ENCODE data around the gene TMEM150A. TPM values are rescaled to one million over a fixed set of nuclear protein-coding genes. Genes with fewer than 3 reads are reported as not detected.
A peak's percentile ranks its signal among the peaks of the same experiment; 100 is the strongest.

TMEM150A gene
- polyA plus RNA-seq, 1 donor from 2014 or later = 8.4 TPM

- Histone ChIP-seq H3K4me2 (ENCODE audit: low read length) (no peak overlapping the region), H3K27ac (ENCODE audit: low read length) (no peak overlapping the region), H3K27me3 (ENCODE audit: insufficient read depth, low read depth, low read length) (no peaks in the 10 kb centered on the region), H3K79me2 (replicated peaks; ENCODE audit: insufficient read depth, low read length) (peaks cover 5% of the 10 kb centered on the region), H3K36me3 (ENCODE audit: insufficient read depth, low read length) (no peaks in the 10 kb centered on the region), H4K20me1 (ENCODE audit: insufficient read depth) (no peaks in the 10 kb centered on the region), H3K9me2 (ENCODE audit: insufficient read depth, low read length) (no peaks in the 10 kb centered on the region), H3K4me3 (ENCODE audit: low read length) (peak overlapping the region; percentile 77), H2AFZ (ENCODE audit: low read depth, low read length) (no peak overlapping the region), H3F3A (ENCODE audit: insufficient read depth, low read length, poor library complexity, severe bottlenecking) (no peaks in the 10 kb centered on the region), H3K9me3 (ENCODE audit: low read length) (no peaks in the 10 kb centered on the region), H3K9ac (ENCODE audit: low read length) (peak overlapping the region; percentile 59)
- TF ChIP-seq EP300 (conservative IDR thresholded peaks at IDR 0.05; ENCODE audit: poor library complexity, severe bottlenecking) = no peak
- TF ChIP-seq CTCF (IDR thresholded peaks at IDR 0.05; ENCODE audit: poor library complexity, severe bottlenecking) = no peak
- no peak for TF ChIP-seq REST (IDR thresholded peaks at IDR 0.05; ENCODE audit: borderline replicate concordance)
- TF ChIP-seq EZH2 (IDR thresholded peaks at IDR 0.05; ENCODE audit: borderline replicate concordance, insufficient read depth, low read length, poor library complexity, severe bottlenecking) = no peak
- no peak for TF ChIP-seq TAF1 (IDR thresholded peaks at IDR 0.05; ENCODE audit: low read depth)
- no peak for TF ChIP-seq RAD21 (conservative IDR thresholded peaks at IDR 0.05)
- TF ChIP-seq SMC3 (conservative IDR thresholded peaks at IDR 0.05; ENCODE audit: poor library complexity) = no peak
- no peak for TF ChIP-seq POLR2AphosphoS5 (IDR thresholded peaks at IDR 0.05)
- no peak for TF ChIP-seq MXI1 (conservative IDR thresholded peaks at IDR 0.05; ENCODE audit: poor library complexity, severe bottlenecking)
Observed at GRCh38 chr2:85600951-85601770, 1.3 kb downstream of the TMEM150A start.

- Histone ChIP-seq H3K27ac (ENCODE audit: low read length) (no peak overlapping the region), H3F3A (ENCODE audit: insufficient read depth, low read length, poor library complexity, severe bottlenecking) (no peaks in the 10 kb centered on the region), H3K9me3 (ENCODE audit: low read length) (no peaks in the 10 kb centered on the region), H3K36me3 (ENCODE audit: insufficient read depth, low read length) (no peaks in the 10 kb centered on the region), H3K4me2 (ENCODE audit: low read length) (no peak overlapping the region), H3K4me3 (ENCODE audit: low read length) (no peak overlapping the region), H3K9ac (ENCODE audit: low read length) (no peak overlapping the region), H3K9me2 (ENCODE audit: insufficient read depth, low read length) (no peaks in the 10 kb centered on the region), H3K79me2 (replicated peaks; ENCODE audit: insufficient read depth, low read length) (peaks cover 11% of the 10 kb centered on the region), H4K20me1 (ENCODE audit: insufficient read depth) (no peaks in the 10 kb centered on the region), H3K27me3 (ENCODE audit: insufficient read depth, low read depth, low read length) (no peaks in the 10 kb centered on the region), H2AFZ (ENCODE audit: low read depth, low read length) (no peak overlapping the region)
- TF ChIP-seq EP300 (conservative IDR thresholded peaks at IDR 0.05; ENCODE audit: poor library complexity, severe bottlenecking) (no peak), MXI1 (conservative IDR thresholded peaks at IDR 0.05; ENCODE audit: poor library complexity, severe bottlenecking) (no peak), TAF1 (IDR thresholded peaks at IDR 0.05; ENCODE audit: low read depth) (no peak), REST (IDR thresholded peaks at IDR 0.05; ENCODE audit: borderline replicate concordance) (no peak), POLR2AphosphoS5 (IDR thresholded peaks at IDR 0.05) (no peak), SMC3 (conservative IDR thresholded peaks at IDR 0.05; ENCODE audit: poor library complexity) (no peak), CTCF (IDR thresholded peaks at IDR 0.05; ENCODE audit: poor library complexity, severe bottlenecking) (no peak), RAD21 (conservative IDR thresholded peaks at IDR 0.05) (no peak), EZH2 (IDR thresholded peaks at IDR 0.05; ENCODE audit: borderline replicate concordance, insufficient read depth, low read length, poor library complexity, severe bottlenecking) (no peak)
Observed at GRCh38 chr2:85600235-85600575, 2.3 kb downstream of the TMEM150A start.
